ENCODE results near the gene MMP24OS. TPM values are rescaled to one million over a fixed set of nuclear protein-coding genes. Genes with fewer than 3 reads are reported as not detected.

The MMP24OS gene
- total RNA-seq, 1 donor from 2014 or later, result 71.6 TPM

DNA sequence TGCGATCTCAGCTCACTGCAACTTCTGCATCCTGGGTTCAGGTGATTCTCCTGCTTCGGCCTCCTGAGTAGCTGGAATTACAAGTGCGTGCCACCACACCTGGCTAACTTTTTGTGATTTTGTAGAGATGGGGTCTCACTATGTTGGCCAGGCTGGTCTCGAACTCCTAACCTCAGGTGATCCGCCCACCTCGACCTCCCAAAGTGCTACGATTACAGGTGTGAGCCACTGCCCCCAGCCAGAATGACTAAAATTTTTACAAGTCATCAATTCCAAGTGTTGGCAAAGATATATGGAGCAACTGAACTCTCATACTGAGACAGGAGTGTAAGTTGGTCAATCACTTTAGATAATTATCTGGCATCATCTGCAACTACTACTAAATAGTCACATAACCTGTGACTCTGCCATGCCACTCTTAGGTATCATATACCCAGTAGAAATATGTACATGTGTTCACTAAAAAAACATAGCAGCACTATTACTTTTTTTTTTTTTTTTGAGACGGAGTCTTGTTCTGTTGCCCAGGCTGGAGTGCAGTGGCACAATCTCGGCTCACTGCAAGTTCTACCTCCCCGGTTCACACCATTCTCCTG is 3.7 kb upstream of the MMP24OS start:
- DNase-seq (ENCODE audit: low spot score) (no peak), ATAC-seq (no peak)
- intact Hi-C loops (cut with DNase I), result no loop called here

DNA sequence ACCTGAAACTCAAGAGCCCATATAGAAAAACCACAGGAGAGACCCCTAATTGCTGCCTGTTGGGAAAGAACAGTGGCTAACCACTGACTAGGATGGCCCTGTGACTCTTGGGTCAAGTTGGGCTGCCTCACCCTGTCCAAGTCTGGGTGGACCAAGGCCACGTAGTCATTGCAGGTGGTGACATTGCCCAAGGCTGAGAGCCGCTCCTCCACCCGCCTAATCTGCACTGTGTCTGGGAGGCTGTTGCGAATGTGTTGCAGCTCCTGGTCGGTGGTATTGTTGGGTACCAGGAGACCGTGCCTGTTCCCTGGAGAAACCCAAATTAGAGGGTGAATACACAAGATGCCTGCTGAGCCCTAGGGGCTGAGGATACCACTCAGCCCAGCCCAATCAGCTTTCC is 2.6 kb upstream of the MMP24OS start:
- intact Hi-C loops (cut with DNase I), result no loop called here
- ATAC-seq (no peak), DNase-seq (ENCODE audit: low spot score) (no peak)

DNA sequence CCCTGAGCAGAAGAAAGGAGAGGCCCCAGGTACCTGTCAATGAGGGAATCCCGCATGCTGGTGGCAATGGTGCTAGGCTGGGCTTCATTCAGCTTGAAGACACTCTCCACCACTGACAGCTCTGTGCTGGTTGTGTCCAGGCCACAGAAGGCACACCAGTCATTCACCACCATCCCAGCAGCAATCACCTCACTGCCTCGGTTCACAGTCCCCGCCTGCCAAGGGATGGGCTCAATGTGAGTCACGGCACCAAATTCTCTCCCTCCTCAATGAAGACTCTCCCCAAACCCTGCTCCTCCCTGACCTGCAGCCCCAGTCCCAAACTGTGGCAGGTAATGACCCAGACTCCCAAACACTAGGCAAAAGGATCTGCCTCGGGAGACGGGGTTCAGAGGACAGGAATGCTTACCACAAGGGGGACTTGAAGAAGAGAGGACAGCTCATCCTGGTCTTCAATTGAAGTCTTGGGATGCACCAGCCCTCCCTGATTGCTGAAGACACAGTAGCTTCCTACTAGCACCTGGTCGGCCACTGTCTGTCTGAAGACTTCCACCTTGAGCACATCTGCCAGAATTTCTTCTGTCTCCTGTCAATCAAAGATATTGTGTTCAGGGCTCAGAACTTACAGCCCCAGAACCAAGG is 1.7 kb upstream of the MMP24OS start:
- intact Hi-C loops (cut with DNase I), result no loop called here
- no peak for ATAC-seq
- DNase-seq (ENCODE audit: low spot score), result no peak

GRCh38 chr20:35279040-35279439 is 1.1 kb upstream of the MMP24OS start:
- DNase-seq (ENCODE audit: low spot score) (no peak), ATAC-seq (no peak)
- intact Hi-C loops (cut with DNase I), result no loop called here

DNA sequence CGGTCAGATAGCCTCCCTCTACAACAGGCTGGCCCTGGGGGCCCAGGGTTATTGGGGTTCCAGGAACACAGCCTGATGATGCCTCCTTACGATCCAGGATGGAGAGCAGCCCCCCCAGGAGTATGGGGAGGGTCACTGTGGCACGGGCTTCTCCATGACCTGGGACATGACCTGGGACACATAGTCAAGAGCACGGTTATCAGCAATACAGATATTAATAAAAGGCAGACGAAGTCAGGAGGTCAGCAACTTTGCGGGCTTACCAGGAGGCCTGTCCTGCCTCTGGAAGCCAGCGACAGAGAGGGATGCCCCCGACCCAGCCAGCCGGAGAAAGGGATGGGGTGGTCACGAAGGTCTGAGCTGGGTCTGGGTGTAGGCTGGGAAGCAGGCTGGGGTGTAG is 795 bp downstream of the MMP24OS start:
- intact Hi-C loops (cut with DNase I), result no loop called here
- DNase-seq (ENCODE audit: low spot score) (no peak), ATAC-seq (no peak)

DNA sequence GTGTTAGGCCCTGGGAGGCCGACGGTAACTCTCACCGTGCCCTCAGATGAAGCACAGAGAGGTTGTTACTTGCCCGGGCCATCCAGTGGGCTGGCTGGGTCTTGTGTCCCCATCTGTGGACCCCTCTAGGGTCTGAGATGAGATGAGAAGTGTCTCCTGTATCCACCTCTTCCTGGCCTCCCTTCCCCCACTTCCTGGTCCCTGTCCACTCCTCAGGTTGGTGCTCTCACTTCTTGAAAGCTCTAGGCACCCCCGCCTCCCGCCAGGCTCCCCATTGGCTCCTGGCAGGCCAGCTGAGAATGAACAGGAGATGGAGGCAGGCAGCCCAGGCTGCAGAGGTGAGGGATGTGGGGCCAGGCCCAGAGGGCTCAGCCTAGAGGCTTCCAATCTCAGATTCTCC is 1.5 kb downstream of the MMP24OS start:
- ATAC-seq, result no peak
- DNase-seq (ENCODE audit: low spot score), result no peak
- intact Hi-C loops (cut with DNase I), result no loop called here

GRCh38 chr20:35275741-35276251 is 2.1 kb downstream of the MMP24OS start:
- DNase-seq (ENCODE audit: low spot score), result no peak
- intact Hi-C loops (cut with DNase I), result no loop called here
- ATAC-seq, result no peak

DNA sequence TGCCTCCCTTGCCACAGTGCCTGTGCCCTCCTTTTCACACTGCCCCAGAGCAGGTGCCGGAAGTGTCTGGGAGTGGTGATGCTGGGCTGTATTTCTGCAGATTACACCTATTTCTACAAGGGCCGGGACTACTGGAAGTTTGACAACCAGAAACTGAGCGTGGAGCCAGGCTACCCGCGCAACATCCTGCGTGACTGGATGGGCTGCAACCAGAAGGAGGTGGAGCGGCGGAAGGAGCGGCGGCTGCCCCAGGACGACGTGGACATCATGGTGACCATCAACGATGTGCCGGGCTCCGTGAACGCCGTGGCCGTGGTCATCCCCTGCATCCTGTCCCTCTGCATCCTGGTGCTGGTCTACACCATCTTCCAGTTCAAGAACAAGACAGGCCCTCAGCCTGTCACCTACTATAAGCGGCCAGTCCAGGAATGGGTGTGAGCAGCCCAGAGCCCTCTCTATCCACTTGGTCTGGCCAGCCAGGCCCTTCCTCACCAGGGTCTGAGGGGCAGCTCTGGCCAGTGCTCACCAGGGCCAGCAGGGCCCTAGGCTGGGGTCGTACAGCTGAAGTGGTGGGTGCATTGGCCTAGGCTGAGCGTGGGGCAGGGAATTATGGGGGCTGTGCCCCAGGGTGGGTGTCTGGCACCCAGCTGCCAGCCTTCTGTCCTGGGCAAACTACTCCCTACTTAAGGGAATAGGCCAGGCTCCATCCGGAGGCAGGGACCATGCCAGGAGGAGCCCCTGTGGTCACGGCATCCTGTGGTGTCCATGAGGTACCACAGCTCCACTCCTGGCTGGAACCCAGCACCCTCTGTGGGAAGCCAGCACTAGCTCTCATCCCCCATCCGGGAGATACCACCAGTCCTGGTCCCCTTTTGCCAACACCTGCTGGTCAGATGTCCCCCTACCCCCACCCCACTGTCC is 3.5 kb downstream of the MMP24OS start:
- DNase-seq (ENCODE audit: low spot score) (no peak), ATAC-seq (no peak)
- intact Hi-C loops (cut with DNase I), result no loop called here

GRCh38 chr20:35273449-35274171 is 4.3 kb downstream of the MMP24OS start:
- DNase-seq (ENCODE audit: low spot score), result no peak
- intact Hi-C loops (cut with DNase I), result no loop called here
- ATAC-seq, result no peak

GRCh38 chr20:35271904-35272303 is 6.0 kb downstream of the MMP24OS start:
- ATAC-seq, result no peak

DNA sequence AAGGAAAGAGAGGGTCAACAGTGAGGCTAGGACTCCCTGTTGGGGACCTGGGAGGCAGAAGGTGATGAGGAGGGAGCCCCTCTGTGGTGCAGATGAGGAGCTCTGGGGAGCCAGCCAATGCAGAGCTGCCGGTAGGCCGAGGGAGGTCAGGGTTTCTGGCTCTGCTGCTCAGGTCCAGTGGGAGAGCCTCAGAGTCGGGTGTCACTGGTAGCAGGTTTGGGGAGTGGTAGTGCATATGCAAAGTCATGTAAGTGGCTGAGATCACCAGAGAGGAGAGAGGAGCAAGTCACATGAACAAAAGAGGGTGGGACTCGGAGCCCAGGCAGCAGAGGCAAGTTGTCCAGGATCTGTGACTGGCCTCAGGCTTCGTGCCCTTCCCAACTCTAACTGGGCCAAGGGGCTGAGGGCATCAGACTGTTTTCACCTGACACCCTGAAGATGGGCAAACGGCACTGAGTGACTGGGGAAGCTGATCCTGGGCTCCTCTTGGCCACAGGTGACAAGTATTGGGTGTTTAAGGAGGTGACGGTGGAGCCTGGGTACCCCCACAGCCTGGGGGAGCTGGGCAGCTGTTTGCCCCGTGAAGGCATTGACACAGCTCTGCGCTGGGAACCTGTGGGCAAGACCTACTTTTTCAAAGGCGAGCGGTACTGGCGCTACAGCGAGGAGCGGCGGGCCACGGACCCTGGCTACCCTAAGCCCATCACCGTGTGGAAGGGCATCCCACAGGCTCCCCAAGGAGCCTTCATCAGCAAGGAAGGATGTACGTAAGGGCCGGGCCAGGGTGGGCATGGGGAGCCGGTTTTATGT is 6.6 kb downstream of the MMP24OS start:
- intact Hi-C loops (cut with DNase I), result no loop called here
- no peak for DNase-seq (ENCODE audit: low spot score)
- ATAC-seq, result no peak

More at GRCh38 chr20:35271904-35272303, 6.0 kb downstream of the MMP24OS start:
- intact Hi-C loops (cut with DNase I), result no loop called here
- no peak for DNase-seq (ENCODE audit: low spot score)

- no peak for ATAC-seq
- DNase-seq (ENCODE audit: low spot score), result no peak
- intact Hi-C loops (cut with DNase I), result no loop called here
Measured at GRCh38 chr20:35270021-35270902, 7.7 kb downstream of the MMP24OS start.

GRCh38 chr20:35269055-35269781 is 8.7 kb downstream of the MMP24OS start:
- intact Hi-C loops (cut with DNase I), result no loop called here
- DNase-seq (ENCODE audit: low spot score), result peak; percentile 75

GRCh38 chr20:35267092-35267491 is 10.8 kb downstream of the MMP24OS start:
- intact Hi-C loops (cut with DNase I), result no loop called here
- no peak for ATAC-seq
- DNase-seq (ENCODE audit: low spot score), result no peak

More at GRCh38 chr20:35269055-35269781, 8.7 kb downstream of the MMP24OS start:
- ATAC-seq, result peak; percentile 59

DNA sequence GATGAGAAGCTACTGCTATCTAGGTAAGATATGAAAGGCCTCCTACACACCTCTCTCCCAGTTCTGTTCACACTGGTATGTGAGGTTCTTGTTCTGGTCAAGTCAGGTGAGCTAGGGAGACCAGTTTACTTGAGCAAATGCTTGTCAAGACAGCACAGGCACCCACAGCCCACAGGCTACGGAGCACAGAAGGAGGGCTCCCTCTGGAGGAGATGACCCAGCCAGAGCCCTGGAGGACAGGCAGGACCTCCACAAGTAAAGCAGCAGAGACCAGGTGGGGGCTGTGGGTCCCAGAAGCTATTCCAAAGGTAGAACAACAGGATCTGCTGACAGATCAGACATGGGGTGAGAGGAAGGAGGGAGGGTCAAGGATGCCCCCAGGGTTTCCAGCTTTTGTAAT is 13.2 kb downstream of the MMP24OS start:
- intact Hi-C loops (cut with DNase I), result no loop called here
- DNase-seq (ENCODE audit: low spot score) (no peak), ATAC-seq (no peak)

- no peak for ATAC-seq
- no peak for DNase-seq (ENCODE audit: low spot score)
- intact Hi-C loops (cut with DNase I), result no loop called here
Measured at GRCh38 chr20:35263532-35264341, 14.2 kb downstream of the MMP24OS start.
